CD4-positive, alpha-beta T cell treated with Interleukin-17A for 4 hours (primary cell): Measurements from ENCODE around the gene ZG16.
"Not testable (repeated sequence)": the region's sequence is repeated elsewhere in the genome, so short reads cannot be mapped to it uniquely, and the experiment has no call there.

ENCODE experiments used
- DNase-seq: peaks from one replicate; pipeline ENCODE4 v3.0.0-alpha.2; 2020; ENCODE audit warnings: mixed read lengths

Gene ZG16

GRCh38 chr16:29789775-29790182, 11.7 kb downstream of the ZG16 start:
- DNase-seq, result no peak

- peak; percentile 100 for DNase-seq
Observed at GRCh38 chr16:29790183-29790948, 12.3 kb downstream of the ZG16 start, which contains the start of gene KIF22. KIF22 (plus strand) TSS chr16:29790751; CDS start chr16:29790760, 9 bp downstream.

DNA sequence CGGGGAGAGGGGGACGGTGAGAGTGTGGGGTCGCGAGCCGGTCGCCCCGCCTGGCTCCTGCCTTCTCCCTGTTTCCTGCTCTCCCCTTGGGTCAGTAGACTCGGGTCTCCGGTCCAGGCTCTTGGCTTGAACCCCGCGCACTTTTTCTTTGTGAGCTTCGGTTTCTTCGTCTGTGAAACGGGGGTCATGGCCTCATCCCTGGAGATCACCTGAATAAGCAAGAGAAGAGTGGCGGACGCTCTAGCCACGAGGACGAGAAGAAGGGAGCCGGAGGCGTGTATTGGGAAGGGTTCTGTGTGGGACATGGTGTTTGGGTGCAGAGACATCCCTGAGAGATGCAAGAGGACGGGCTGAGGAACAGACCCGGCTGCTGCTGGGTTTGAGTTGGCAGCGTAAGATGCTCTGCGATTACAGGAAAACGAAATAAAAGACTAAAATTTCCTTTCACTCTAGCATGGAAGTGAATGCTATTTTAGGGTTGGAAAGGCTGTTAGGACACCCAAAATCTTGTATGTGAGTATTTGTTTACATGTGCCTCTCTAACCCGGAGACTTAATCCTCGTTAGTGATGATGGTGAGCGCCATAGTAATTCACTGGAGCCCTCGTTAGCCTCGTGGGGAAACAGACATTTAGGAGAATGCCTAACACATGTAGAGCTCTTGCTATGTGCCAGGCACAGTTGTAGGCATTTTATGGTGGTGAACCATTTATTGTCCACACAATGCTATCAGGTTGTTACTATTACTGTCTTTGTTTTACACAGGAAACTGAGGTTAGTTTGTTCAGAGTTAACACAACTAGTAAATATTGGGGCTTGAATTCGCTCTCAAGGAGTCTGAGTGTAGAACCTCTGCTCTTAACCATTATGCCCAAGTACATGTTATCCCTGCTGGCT, 13.1 kb downstream of the ZG16 start:
- peak; percentile 27 for DNase-seq

GRCh38 chr16:29791845-29792807, 14.1 kb downstream of the ZG16 start:
- DNase-seq, result no peak

GRCh38 chr16:29793153-29793552, 15.1 kb downstream of the ZG16 start:
- DNase-seq, result not testable (repeated sequence)

DNA sequence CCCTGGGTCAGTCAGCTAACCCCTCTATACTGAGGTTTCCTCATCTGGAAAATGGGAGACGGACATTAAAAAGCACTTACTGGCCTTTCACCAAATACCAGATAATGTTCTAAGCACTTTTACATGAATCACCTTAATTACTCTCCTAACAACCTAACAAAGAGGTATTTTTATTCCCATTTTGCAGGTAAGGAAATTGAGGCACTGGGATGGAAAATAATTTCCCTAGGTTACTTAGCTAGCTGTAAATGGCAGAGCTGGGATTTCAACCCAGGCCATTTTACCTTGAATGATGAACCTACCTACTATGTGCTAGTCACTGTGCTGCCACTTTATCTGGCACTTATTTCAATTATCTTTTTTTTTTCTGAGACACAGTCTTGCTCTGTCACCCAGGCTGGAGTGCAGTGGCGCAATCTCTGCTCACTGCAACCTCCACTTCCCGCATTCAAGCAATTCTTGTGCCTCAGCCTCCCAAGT, 16.2 kb downstream of the ZG16 start:
- no peak for DNase-seq

- DNase-seq, result no peak
Observed at GRCh38 chr16:29802416-29802935, 24.4 kb downstream of the ZG16 start.

- DNase-seq, result no peak
Observed at GRCh38 chr16:29804020-29804419, 26.0 kb downstream of the ZG16 start.

DNA sequence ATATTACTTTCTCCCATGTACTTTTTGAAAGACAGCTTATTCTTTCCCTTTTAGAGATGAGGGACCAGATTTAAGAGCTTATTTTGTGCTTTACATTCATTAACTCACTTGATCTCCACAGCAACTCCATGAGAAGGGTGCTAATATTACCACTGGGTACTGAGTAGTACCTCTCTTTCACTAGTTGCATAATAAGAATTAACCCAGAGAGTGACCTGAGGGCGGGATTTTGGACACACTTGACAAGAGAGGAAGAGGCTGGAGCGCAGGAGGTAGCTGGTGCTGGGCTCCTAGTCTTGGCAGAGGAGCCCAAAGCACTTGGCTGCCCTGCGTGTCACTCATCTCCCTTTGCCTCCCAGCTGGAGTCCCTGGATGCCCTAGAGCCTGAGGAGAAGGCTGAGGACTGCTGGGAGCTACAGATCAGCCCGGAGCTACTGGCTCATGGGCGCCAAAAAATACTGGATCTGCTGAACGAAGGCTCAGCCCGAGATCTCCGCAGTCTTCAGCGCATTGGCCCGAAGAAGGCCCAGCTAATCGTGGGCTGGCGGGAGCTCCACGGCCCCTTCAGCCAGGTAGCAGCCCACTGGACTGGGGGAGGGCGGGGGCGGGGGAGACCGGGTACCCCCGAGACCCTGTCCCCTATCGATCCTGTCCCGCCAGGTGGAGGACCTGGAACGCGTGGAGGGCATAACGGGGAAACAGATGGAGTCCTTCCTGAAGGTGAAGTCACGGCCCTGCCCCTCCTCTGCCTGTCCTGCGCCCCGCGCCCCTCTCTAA, 26.6 kb downstream of the ZG16 start:
- DNase-seq, result no peak

- peak; percentile 98 for DNase-seq
Observed at GRCh38 chr16:29805232-29806098, 27.4 kb downstream of the ZG16 start.

DNA sequence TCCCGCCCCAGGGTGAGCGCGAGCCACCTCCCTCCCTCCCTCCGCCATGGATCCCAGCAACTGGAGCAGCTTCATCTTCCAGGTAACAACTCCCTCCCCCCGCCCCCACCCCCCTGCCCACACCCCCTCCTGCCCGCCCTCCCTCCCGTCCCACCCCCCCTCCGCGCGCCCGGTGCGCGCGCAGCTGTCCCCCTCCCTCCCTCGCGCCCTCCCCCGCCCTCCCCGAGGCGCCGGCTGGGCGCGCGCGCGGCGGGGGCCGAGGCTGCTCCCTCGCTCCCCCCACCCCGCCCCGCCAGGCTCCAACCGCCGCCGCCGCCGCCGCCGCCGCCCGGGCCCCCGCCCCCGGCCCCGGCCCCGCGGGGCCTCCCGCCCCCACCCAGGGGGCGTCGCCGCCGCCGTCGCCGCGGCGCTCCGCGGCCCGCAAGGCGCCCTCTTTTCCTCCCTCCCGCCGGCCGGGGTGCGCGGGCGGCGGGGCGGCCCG, 28.1 kb downstream of the ZG16 start, which contains the start of gene MAZ:
MAZ (plus strand) TSS at position 431 of the 481 bp plus-strand sequence. CDS start 173 bp downstream, outside the sequence.
- DNase-seq, result no peak

- peak; percentile 62 for DNase-seq
Observed at GRCh38 chr16:29806641-29807425, 28.8 kb downstream of the ZG16 start.

DNA sequence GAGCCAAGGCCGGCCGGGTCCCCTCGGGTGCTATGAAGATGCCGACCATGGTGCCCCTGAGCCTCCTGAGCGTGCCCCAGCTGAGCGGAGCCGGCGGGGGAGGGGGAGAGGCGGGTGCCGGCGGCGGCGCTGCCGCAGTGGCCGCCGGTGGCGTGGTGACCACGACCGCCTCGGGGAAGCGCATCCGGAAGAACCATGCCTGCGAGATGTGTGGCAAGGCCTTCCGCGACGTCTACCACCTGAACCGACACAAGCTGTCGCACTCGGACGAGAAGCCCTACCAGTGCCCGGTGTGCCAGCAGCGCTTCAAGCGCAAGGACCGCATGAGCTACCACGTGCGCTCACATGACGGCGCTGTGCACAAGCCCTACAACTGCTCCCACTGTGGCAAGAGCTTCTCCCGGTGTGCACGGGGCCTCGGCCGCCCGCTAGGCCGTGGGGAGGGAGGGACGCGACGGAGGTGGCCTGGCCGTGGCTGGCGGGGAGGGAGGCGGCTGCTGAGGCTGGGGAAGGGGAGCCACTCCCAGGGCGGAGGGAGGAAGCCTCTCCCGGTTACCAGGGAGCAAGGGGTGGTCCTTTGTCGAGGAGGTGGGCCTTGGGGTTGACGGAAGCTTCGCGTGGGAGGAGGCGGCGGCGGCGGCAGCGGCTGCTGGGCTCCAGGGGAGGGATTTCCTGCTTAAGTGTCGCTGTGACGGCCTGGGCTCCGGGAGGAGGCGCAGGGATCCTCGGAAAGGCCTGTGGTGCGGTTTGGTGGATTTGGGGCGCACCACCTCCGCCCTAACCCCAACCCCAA, 29.6 kb downstream of the ZG16 start:
- DNase-seq, result peak; percentile 90

DNA sequence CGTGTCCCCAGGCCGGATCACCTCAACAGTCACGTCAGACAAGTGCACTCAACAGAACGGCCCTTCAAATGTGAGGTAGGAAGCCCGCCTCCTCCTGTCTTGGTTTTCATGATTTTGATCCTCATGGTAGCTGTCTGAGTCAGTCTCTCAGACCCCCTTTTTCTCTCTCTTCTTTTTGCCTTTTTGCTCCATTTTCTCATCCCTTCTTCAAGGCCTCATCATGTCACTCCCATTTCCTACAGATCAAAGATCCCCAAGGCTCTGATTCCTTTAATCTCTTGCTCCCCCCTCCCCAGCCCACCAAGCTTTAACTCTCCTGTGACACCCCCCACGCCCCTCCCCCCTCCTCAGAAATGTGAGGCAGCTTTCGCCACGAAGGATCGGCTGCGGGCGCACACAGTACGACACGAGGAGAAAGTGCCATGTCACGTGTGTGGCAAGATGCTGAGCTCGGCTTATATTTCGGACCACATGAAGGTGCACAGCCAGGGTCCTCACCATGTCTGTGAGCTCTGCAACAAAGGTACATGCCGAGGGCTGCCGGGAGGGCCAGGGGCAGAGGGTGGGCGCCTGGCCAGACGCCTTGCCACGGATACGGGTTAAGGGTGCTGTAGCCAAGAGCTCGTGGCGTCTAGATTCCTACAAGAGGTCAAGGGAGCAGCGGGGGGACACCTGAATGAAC, 30.3 kb downstream of the ZG16 start:
- peak; percentile 40 for DNase-seq

- DNase-seq, result no peak
Observed at GRCh38 chr16:29809031-29809747, 31.1 kb downstream of the ZG16 start.

- peak; percentile 51 for DNase-seq
Observed at GRCh38 chr16:29809850-29810698, 32.0 kb downstream of the ZG16 start.
